Measurements from ENCODE around the gene KIF25.

The KIF25 gene

GRCh38 chr6:167962711-167963110 is 34.8 kb upstream of the KIF25 start:
- H3K79me2 ChIP-seq (ENCODE audit: insufficient read depth, low read length), result no peaks in the 10 kb centered on the region
- H4K20me1 ChIP-seq (ENCODE audit: insufficient read depth, low read length, poor library complexity, severe bottlenecking), result no peaks in the 10 kb centered on the region
- no peak overlapping the region for H2AFZ ChIP-seq (ENCODE audit: low read length)
- no peak overlapping the region for H3K4me3 ChIP-seq (ENCODE audit: low read length, poor library complexity, severe bottlenecking)
- TF ChIP-seq CTCF (conservative IDR thresholded peaks at IDR 0.05; ENCODE audit: low read length), result no peak
- no peak for TF ChIP-seq EZH2phosphoT487 (IDR thresholded peaks at IDR 0.05; ENCODE audit: borderline replicate concordance)
- no peaks in the 10 kb centered on the region for H3F3A ChIP-seq (ENCODE audit: low read depth)
- H3K4me2 ChIP-seq (ENCODE audit: low read depth, low read length, poor library complexity, severe bottlenecking), result no peak overlapping the region
- no peak overlapping the region for H3K9ac ChIP-seq (ENCODE audit: low read depth, low read length, poor library complexity, severe bottlenecking)
- H3K9me3 ChIP-seq (ENCODE audit: insufficient read depth, low read depth, low read length), result peaks cover 5% of the 10 kb centered on the region; the same call in 1 of the 2 replicates
- H3K9me2 ChIP-seq (replicated peaks; ENCODE audit: low read depth, low read length), result no peaks in the 10 kb centered on the region
- H3K4me1 ChIP-seq (ENCODE audit: insufficient read depth, low read length, poor library complexity, severe bottlenecking), result no peaks in the 10 kb centered on the region
- H3K36me3 ChIP-seq (ENCODE audit: insufficient read depth, low read length), result no peaks in the 10 kb centered on the region
- H3K27me3 ChIP-seq (ENCODE audit: insufficient read depth, low read length, poor library complexity, severe bottlenecking), result no peaks in the 10 kb centered on the region

- TF ChIP-seq CTCF (conservative IDR thresholded peaks at IDR 0.05; ENCODE audit: low read length) (no peak), EZH2phosphoT487 (IDR thresholded peaks at IDR 0.05; ENCODE audit: borderline replicate concordance) (no peak)
- no peak overlapping the region for H2AFZ ChIP-seq (ENCODE audit: low read length)
- no peaks in the 10 kb centered on the region for H3K79me2 ChIP-seq (ENCODE audit: insufficient read depth, low read length)
- no peak overlapping the region for H3K4me3 ChIP-seq (ENCODE audit: low read length, poor library complexity, severe bottlenecking)
- no peaks in the 10 kb centered on the region for H3K36me3 ChIP-seq (ENCODE audit: insufficient read depth, low read length)
- no peaks in the 10 kb centered on the region for H3F3A ChIP-seq (ENCODE audit: low read depth)
- H3K4me1 ChIP-seq (ENCODE audit: insufficient read depth, low read length, poor library complexity, severe bottlenecking), result no peaks in the 10 kb centered on the region
- H3K27me3 ChIP-seq (ENCODE audit: insufficient read depth, low read length, poor library complexity, severe bottlenecking), result no peaks in the 10 kb centered on the region
- no peak overlapping the region for H3K9ac ChIP-seq (ENCODE audit: low read depth, low read length, poor library complexity, severe bottlenecking)
- H3K9me3 ChIP-seq (ENCODE audit: insufficient read depth, low read depth, low read length), result peaks cover 6% of the 10 kb centered on the region; the same call in 1 of the 2 replicates
- H4K20me1 ChIP-seq (ENCODE audit: insufficient read depth, low read length, poor library complexity, severe bottlenecking), result no peaks in the 10 kb centered on the region
- no peaks in the 10 kb centered on the region for H3K9me2 ChIP-seq (replicated peaks; ENCODE audit: low read depth, low read length)
- no peak overlapping the region for H3K4me2 ChIP-seq (ENCODE audit: low read depth, low read length, poor library complexity, severe bottlenecking)
Measured at GRCh38 chr6:167963589-167964057, 33.8 kb upstream of the KIF25 start.

- H3K27me3 ChIP-seq (ENCODE audit: insufficient read depth, low read length, poor library complexity, severe bottlenecking), result no peaks in the 10 kb centered on the region
- peaks cover 6% of the 10 kb centered on the region; the same call in 1 of the 2 replicates for H3K9me3 ChIP-seq (ENCODE audit: insufficient read depth, low read depth, low read length)
- no peak overlapping the region for H3K9ac ChIP-seq (ENCODE audit: low read depth, low read length, poor library complexity, severe bottlenecking)
- no peak overlapping the region for H3K4me3 ChIP-seq (ENCODE audit: low read length, poor library complexity, severe bottlenecking)
- no peaks in the 10 kb centered on the region for H4K20me1 ChIP-seq (ENCODE audit: insufficient read depth, low read length, poor library complexity, severe bottlenecking)
- H3F3A ChIP-seq (ENCODE audit: low read depth), result no peaks in the 10 kb centered on the region
- H2AFZ ChIP-seq (ENCODE audit: low read length), result no peak overlapping the region
- H3K9me2 ChIP-seq (replicated peaks; ENCODE audit: low read depth, low read length), result no peaks in the 10 kb centered on the region
- no peaks in the 10 kb centered on the region for H3K79me2 ChIP-seq (ENCODE audit: insufficient read depth, low read length)
- no peak for TF ChIP-seq EZH2phosphoT487 (IDR thresholded peaks at IDR 0.05; ENCODE audit: borderline replicate concordance)
- TF ChIP-seq CTCF (conservative IDR thresholded peaks at IDR 0.05; ENCODE audit: low read length), result no peak
- H3K4me2 ChIP-seq (ENCODE audit: low read depth, low read length, poor library complexity, severe bottlenecking), result no peak overlapping the region
- no peaks in the 10 kb centered on the region for H3K4me1 ChIP-seq (ENCODE audit: insufficient read depth, low read length, poor library complexity, severe bottlenecking)
- H3K36me3 ChIP-seq (ENCODE audit: insufficient read depth, low read length), result no peaks in the 10 kb centered on the region
Measured at GRCh38 chr6:167965592-167966539, 31.6 kb upstream of the KIF25 start.

Measured in Loucy (cell line).